HAP-1 (cell line): ENCODE data around the gene TARDBP.
"Not testable (repeated sequence)": the region's sequence is repeated elsewhere in the genome, so short reads cannot be mapped to it uniquely, and the experiment has no call there.

Experiments
- DNase-seq, 2 experiments: peaks; one replicate each; pipeline ENCODE4 v3.0.0-alpha.2; 2016 to 2020; ENCODE audit warnings: low spot score in 2 of 2
- H3K27me3 ChIP-seq: fragments of 250-450 bp; sonication (Bioruptor Pico); 2 replicates; pipeline ENCODE4 v1.5.1; 2020; ENCODE audit warnings: low read depth, mild to moderate bottlenecking, moderate library complexity
- H3K36me3 ChIP-seq: fragments of 250-450 bp; sonication (Bioruptor Pico); replicated peaks from 2 replicates; pipeline ENCODE4 v1.5.1; 2020; ENCODE audit warnings: mild to moderate bottlenecking
- H3K4me1 ChIP-seq: fragments of 250-450 bp; sonication (Bioruptor Pico); 2 replicates; pipeline ENCODE4 v1.5.1; 2020; ENCODE audit warnings: mild to moderate bottlenecking
- H3K4me3 ChIP-seq: fragments of 250-450 bp; sonication (Bioruptor Pico); 2 replicates; pipeline ENCODE4 v1.5.1; 2020; ENCODE audit warnings: mild to moderate bottlenecking, moderate library complexity
- H3K9me3 ChIP-seq: fragments of 250-450 bp; sonication (Bioruptor Pico); 2 replicates; pipeline ENCODE4 v1.5.1; 2020; ENCODE audit warnings: mild to moderate bottlenecking, moderate library complexity
- in situ Hi-C: fragments of 300-500 bp; cut with MboI; formaldehyde crosslinking; loops from 3 replicates; pipeline ENCODE4 v1.14.3; 2020; ENCODE audit warnings: low sequenced_read_pairs, inconsistent platforms, mixed read lengths

TARDBP gene

GRCh38 chr1:11063937-11064537 is 51.6 kb downstream of the TARDBP start:
- in situ Hi-C loops, DNase-seq, H3K9me3 ChIP-seq, H3K27me3 ChIP-seq, H3K4me1 ChIP-seq, H3K4me3 ChIP-seq: not testable (repeated sequence)
- peaks cover 61% of the 10 kb centered on the region for H3K36me3 ChIP-seq

DNA sequence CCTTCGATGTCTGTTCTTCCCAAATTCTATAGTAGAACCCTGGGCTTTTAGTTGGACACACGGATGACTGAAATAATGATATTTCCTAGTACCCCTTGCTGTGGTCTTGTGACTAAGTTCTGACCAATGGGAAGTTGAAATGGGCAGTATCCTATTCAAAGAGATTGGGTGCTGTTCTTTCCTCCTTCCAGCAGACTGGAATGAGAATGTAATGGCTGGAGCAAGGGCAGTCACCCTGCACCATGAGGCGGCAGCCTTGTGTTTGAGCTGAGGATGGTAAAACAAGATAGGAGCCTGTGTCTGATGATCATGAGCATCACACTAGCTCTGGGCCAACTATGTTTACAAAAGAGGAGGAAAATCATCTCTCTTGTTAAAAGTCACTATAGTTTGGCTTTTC is 52.5 kb downstream of the TARDBP start:
- peaks cover 4% of the 10 kb centered on the region; the same call in 1 of the 2 replicates for H3K4me1 ChIP-seq
- H3K27me3 ChIP-seq: no peaks in the 10 kb centered on the region
- in situ Hi-C loops: no loop called here
- no peaks in the 10 kb centered on the region; the same call in 1 of the 2 replicates for H3K9me3 ChIP-seq
- H3K4me3 ChIP-seq: no peak overlapping the region
- no peak for DNase-seq
- H3K36me3 ChIP-seq: peaks cover 68% of the 10 kb centered on the region

GRCh38 chr1:11065796-11066195 is 53.3 kb downstream of the TARDBP start:
- in situ Hi-C loops: no loop called here
- peaks cover 4% of the 10 kb centered on the region; the same call in 1 of the 2 replicates for H3K4me1 ChIP-seq
- no peak for DNase-seq
- no peak overlapping the region for H3K4me3 ChIP-seq
- no peaks in the 10 kb centered on the region for H3K27me3 ChIP-seq
- peaks cover 72% of the 10 kb centered on the region for H3K36me3 ChIP-seq
- H3K9me3 ChIP-seq: no peaks in the 10 kb centered on the region; the same call in 1 of the 2 replicates

DNA sequence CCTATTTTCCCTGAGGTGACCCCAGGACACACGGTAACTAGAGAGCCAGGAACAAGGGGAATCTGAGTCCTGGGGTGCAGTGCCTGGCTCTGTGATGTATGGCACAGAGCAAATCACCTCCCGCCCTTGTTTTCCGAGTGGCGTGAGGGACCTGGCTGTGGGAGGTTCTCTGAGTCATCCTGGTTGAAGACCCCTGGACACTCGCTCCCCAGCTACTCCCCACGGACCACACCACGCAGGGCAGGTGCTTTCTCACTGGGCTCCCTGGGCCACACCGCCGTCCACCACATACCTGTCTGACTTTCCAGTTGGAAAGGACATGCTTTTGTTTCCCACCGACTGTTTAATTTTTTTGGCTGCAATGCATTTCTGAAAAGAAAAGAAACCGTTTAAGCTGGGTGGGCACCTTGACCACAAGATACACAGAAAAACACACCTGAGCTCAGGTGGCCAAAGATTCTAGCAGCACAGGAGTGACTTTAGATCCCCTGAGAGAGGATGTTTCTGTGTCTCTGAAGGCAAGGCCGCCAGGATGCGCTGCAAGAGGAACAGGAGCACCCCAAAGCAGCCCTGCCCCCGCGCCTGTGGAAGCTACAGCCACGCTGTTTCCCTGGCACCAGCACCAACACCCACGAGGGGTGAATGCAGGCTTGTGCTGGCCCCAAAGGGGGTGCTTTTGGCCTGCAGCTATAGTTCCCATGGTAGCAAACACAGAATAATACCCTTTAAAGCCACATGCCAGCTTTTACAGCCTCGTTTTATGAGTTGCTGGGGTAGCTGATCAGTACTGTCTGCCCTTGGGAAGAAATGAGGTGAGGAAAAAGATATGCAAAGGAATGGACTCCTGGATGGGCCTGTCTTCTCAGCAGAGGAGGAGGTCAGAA is 55.5 kb downstream of the TARDBP start:
- no peak for DNase-seq
- in situ Hi-C loops: no loop called here
- Histone ChIP-seq H3K36me3 (peaks cover 84% of the 10 kb centered on the region), H3K27me3 (no peaks in the 10 kb centered on the region), H3K9me3 (no peaks in the 10 kb centered on the region; the same call in 1 of the 2 replicates), H3K4me3 (no peak overlapping the region), H3K4me1 (no peaks in the 10 kb centered on the region)

DNA sequence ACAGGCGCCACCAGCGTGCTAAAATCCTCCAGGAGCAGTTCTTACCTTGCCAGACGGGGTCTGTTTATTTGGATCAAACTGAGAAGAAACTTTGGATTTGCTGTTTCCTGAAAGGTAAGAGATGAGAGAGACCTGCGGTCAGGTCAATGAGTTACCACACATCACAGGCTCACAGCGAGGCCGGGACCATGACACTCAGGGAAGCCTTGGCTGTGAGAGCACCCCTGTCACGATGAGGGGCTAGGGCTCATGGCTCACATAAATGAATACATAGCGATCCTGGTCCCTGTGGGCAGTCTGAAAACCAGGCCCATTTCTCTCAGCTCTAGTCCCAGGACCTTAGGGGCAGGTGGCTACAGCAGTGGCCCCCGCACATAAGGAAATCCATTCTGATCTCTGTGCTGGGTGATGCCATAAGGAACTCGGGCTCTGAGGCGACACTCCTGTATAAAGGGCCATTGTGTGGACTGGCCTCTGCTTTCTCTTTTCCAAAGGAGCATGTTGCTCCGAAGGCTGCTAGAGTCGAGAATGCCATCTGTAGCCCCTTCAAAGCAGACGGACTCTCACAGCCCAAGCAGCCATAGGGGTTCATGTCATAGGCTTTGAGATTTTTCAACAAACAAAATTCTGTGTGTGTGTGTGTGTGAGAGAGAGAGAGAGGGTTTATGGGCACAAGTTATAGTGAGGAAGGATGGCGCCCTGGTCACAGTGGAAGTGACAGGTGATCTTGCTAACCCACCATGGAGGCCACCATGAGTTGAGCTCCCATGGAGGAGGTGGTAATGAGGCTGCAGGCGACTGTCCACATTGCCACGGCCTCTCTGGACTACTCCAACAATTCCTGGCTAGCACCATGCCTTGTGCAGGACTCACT is 56.4 kb downstream of the TARDBP start:
- Histone ChIP-seq H3K36me3 (peaks cover 85% of the 10 kb centered on the region), H3K4me1 (no peaks in the 10 kb centered on the region), H3K27me3 (no peaks in the 10 kb centered on the region), H3K4me3 (no peak overlapping the region), H3K9me3 (no peaks in the 10 kb centered on the region; the same call in 1 of the 2 replicates)
- in situ Hi-C loops: no loop called here
- no peak for DNase-seq

- Histone ChIP-seq H3K27me3 (no peaks in the 10 kb centered on the region), H3K4me3 (no peak overlapping the region), H3K4me1 (no peaks in the 10 kb centered on the region), H3K9me3 (no peaks in the 10 kb centered on the region), H3K36me3 (peaks cover 88% of the 10 kb centered on the region)
- DNase-seq: no peak
- in situ Hi-C loops: no loop called here
These were observed 58.4 kb downstream of the TARDBP start for GRCh38 chr1:11070876-11071275.

DNA sequence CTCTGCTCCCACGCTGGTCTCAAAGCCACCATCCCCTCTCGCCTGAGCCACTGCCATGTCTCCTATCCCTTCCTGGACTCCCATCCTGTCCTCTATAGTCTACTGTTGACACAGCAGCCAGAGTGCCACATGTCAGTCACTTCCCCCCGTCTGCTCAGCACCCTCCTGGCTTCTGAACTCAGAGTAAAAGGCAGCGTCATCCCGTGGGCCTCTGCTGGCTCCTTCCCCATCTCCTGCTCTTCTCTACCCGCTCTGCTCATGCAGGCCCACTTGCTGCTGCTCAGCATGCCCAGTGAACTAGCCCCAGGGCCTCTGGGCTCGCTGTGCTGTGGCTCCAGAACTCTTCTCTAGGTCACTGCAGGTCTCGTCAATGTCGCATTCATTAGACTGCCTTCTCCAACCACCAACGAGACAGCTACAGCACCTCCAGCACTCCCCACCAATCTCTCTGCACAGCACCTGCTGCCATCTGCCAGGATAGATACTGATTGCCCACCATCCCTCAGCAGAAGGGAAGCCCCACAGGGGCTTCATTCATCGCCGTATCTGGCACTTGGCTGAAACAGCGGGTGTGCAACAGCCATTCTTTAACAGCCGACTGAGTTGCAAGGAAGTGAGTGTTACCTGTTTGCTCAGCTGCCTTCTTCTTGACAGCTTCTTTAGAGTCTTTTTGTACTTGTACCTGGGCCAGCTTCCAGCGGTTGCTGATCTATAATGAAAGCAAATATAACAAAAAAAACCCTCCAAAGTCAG is 59.2 kb downstream of the TARDBP start:
- in situ Hi-C loops: no loop called here
- H3K36me3 ChIP-seq: peaks cover 88% of the 10 kb centered on the region
- no peak for DNase-seq

DNA sequence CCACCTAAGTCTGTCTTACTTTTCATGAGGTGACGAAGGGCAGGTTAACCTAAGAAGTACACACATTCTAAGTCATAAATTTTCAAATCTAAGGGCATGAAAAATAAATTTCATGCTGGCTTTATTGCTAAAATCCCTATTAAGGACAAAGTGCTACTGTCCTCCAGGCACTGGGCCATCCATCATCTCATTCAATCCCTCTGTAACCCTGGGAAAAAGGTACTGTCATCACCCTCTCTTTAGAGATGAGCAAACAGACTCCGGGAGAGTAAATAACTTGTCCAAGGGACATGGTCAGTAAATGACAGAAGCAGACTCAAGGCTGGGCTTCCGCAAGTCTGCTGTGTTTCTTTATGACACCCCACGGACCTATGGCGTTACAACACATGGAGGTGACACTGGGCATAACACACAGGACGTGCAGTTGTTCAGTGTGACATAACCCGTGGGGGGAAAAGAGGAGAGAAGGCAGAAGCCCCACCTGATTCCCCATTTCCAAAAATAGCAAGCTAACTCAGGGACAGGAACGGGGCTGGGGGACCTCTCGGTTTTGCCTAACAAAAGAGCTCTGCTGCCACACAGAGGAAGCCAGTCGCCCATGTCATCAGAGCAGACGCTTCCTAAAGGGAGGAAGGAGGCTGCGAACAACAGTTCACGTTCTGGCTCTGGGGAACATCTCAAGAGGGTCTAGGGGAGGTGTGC is 59.9 kb downstream of the TARDBP start:
- Histone ChIP-seq H3K4me1 (no peaks in the 10 kb centered on the region), H3K9me3 (no peaks in the 10 kb centered on the region), H3K4me3 (no peak overlapping the region), H3K27me3 (no peaks in the 10 kb centered on the region), H3K36me3 (peaks cover 90% of the 10 kb centered on the region)
- in situ Hi-C loops: no loop called here
- DNase-seq: no peak

More for the DNA sequence above, 59.2 kb downstream of the TARDBP start:
- Histone ChIP-seq H3K9me3 (no peaks in the 10 kb centered on the region), H3K27me3 (no peaks in the 10 kb centered on the region), H3K4me3 (no peak overlapping the region), H3K4me1 (no peaks in the 10 kb centered on the region)

GRCh38 chr1:11073398-11073797 is 60.9 kb downstream of the TARDBP start:
- H3K36me3 ChIP-seq: peaks cover 85% of the 10 kb centered on the region
- H3K4me1 ChIP-seq, DNase-seq, H3K9me3 ChIP-seq, H3K4me3 ChIP-seq, in situ Hi-C loops, H3K27me3 ChIP-seq: not testable (repeated sequence)
